Measurements from ENCODE around the gene SPCS3. TPM values are rescaled to one million over a fixed set of nuclear protein-coding genes. Genes with fewer than 3 reads are reported as not detected.
A peak's percentile ranks its signal among the peaks of the same experiment; 100 is the strongest.
"Not testable (repeated sequence)": the region's sequence is repeated elsewhere in the genome, so short reads cannot be mapped to it uniquely, and the experiment has no call there.

SPCS3 gene
- total RNA-seq, 1 donor from 2014 or later: 197 TPM

DNA sequence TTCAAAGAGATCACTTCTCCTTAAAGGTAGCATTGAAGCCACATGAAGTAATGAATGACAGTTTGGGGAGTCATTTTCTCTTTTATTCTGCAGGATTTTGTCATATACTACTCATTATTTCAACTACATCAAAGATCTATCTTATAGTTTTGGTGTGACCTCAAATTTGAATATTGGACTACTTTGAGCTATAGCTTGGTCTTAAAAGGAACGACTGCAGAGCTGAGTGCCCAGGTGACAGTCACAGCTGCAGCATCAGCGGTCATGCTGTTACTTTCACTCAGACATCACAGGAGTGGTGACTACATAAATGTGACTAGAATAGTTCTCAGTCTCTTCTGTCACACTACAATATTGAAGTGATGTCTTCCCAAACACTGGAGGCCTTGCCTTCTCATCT, 10.7 kb upstream of the SPCS3 start:
- H3K9me3 Mint-ChIP-seq: no peaks in the 10 kb centered on the region
- no peaks in the 10 kb centered on the region for H3K36me3 Mint-ChIP-seq (ENCODE audit: low read depth)
- no peak for DNase-seq (ENCODE audit: low spot score)
- intact Hi-C loops (cut with micrococcal nuclease): no loop called here
- no peaks in the 10 kb centered on the region for H3K4me1 Mint-ChIP-seq (ENCODE audit: low read depth)
- H3K27me3 Mint-ChIP-seq (ENCODE audit: insufficient read depth): peaks cover 21% of the 10 kb centered on the region
- H3K4me3 Mint-ChIP-seq: no peak overlapping the region
- H3K27ac Mint-ChIP-seq: no peak overlapping the region

DNA sequence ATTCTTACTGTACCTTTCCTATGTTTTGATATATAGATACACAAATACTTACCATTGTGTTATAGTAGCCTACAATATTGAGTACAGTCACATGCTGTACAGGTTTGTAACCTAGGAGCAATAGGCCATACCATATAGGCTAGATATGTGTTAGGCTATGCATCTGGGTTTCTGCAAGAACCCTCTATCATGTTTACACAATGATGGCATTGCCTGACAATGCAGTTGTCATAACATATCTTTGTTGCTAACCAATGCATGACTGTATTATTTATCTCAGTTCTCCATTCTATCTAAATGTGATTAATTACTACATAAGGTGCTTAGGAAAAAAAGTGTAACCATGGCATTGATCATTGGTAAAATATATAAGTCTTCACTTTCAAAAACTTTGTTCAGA, 10.0 kb upstream of the SPCS3 start:
- intact Hi-C loops (cut with micrococcal nuclease): no loop called here
- Mint-ChIP-seq H3K36me3 (ENCODE audit: low read depth) (no peaks in the 10 kb centered on the region), H3K9me3 (no peaks in the 10 kb centered on the region), H3K27ac (no peak overlapping the region), H3K27me3 (ENCODE audit: insufficient read depth) (peaks cover 21% of the 10 kb centered on the region), H3K4me3 (no peak overlapping the region), H3K4me1 (ENCODE audit: low read depth) (no peaks in the 10 kb centered on the region)
- DNase-seq (ENCODE audit: low spot score): no peak

DNA sequence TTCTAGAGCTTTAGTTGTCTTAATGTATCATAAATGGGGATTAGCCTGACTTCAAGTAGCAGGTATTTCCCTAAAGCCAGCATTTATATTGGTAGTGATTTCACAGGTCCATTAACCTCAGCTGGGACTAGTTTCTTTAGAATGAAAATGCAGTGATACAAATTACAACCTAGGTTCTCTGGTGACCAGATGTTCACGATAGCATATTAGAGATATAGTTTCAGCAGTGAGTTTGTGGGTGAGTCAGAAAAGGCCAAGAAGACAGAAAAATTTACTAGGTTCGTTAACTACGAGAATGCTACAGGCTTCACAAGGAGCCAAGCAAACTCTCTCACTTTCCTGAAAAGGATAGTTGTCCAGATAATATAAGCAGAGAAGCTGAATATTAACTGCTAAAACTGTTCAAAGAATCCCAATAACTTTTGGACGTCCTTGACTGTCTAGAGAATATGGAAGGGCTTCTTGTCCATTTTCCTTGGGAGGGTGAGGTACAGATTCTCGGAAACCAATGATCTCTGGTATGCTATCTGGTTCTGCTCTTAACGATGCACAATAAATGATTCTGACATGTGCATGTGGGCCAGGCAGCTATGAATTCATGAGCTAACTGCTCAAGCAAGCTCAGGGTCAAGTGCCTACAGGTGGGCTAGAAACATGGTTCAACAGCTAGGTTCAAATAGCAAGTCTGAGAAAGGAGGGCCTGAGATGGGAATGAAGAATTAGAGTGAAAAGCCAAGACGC, 6.0 kb upstream of the SPCS3 start:
- no peak for DNase-seq (ENCODE audit: low spot score)
- intact Hi-C loops (cut with micrococcal nuclease): no loop called here

DNA sequence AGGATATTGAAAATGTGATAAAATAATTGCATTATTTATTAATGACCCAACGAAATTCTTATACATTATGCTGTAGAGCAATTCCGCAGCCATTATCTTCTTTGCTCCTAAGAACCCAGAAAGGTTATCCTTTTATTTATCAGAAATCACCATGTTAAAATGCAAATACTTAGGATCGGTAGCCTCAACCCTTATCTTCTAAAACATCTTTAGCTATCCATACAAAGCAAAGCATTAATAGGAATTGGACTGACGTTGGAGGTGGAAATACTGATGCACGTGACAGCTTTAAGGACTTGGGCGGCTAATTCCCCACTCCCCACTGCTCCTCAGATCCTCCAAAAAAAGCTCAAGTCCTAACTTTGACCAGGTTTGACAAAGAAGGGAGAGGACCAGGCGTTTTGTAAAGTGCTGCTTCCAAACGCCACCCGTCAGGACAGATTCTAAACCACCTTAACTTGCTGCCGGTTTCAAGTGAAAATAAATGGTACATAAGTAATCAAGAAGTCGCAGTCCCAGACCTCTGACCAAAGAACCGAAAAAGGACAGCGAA, 539 bp upstream of the SPCS3 start:
- H3K9me3 Mint-ChIP-seq: no peaks in the 10 kb centered on the region
- H3K4me1 Mint-ChIP-seq (ENCODE audit: low read depth): peaks cover 55% of the 10 kb centered on the region
- intact Hi-C loops (cut with micrococcal nuclease): loop anchor here (1.0 to 2.0 kb wide), 5 partner anchors 124 to 1122 kb away; partner anchors contain the start of genes NEIL3, SPATA4 and WDR17
- H3K27ac Mint-ChIP-seq: peak overlapping the region; percentile 92
- no peaks in the 10 kb centered on the region for H3K27me3 Mint-ChIP-seq (ENCODE audit: insufficient read depth)
- no peak for DNase-seq (ENCODE audit: low spot score)
- peaks cover 20% of the 10 kb centered on the region for H3K36me3 Mint-ChIP-seq (ENCODE audit: low read depth)
- H3K4me3 Mint-ChIP-seq: peak overlapping the region; percentile 86

More for the DNA sequence above, 6.0 kb upstream of the SPCS3 start:
- Mint-ChIP-seq H3K9me3 (no peaks in the 10 kb centered on the region), H3K27me3 (ENCODE audit: insufficient read depth) (peaks cover 14% of the 10 kb centered on the region), H3K27ac (no peak overlapping the region), H3K36me3 (ENCODE audit: low read depth) (no peaks in the 10 kb centered on the region), H3K4me1 (ENCODE audit: low read depth) (peaks cover 14% of the 10 kb centered on the region), H3K4me3 (no peak overlapping the region)

DNA sequence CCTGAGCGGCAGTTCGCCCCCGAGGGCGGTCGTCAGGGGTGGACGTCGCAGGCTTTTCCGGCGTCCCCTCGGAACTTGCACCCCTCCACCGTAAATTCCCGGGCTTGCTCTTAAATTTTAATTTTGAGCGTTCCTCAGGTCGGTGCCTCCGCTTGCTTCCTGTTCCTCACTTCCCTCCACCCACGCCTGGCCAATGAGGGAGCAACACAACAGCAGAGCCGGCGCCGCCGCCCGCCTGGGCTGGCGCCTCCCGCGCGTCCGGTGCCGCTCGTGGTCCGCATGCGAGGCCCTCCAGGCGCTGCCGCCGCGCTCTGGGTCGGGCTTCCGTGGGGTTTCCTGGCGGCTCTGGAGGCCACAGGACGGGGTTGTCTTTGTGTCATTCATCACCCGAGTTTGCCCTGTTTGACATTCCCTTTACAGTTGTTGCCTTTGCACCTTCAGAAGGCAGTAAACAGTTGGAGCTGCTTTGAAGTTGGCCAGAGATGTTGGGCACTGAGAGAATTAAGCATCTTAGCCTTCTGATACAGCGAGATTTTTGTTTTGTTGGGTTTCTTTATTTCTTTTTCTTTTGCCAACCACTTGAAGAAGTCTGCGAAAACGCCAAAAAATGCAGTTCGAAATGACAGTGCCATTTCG, 692 bp downstream of the SPCS3 start:
- Mint-ChIP-seq H3K4me3 (peak overlapping the region; percentile 98), H3K9me3 (no peaks in the 10 kb centered on the region), H3K27me3 (ENCODE audit: insufficient read depth) (no peaks in the 10 kb centered on the region), H3K4me1 (ENCODE audit: low read depth) (peaks cover 60% of the 10 kb centered on the region), H3K36me3 (ENCODE audit: low read depth) (peaks cover 22% of the 10 kb centered on the region), H3K27ac (peak overlapping the region; percentile 97)
- intact Hi-C loops (cut with micrococcal nuclease): loop anchor here (5.0 kb wide), 2 partner anchors 582 to 1963 kb away; no protein-coding TSS in a partner anchor
- peak; percentile 89 for DNase-seq (ENCODE audit: low spot score)

DNA sequence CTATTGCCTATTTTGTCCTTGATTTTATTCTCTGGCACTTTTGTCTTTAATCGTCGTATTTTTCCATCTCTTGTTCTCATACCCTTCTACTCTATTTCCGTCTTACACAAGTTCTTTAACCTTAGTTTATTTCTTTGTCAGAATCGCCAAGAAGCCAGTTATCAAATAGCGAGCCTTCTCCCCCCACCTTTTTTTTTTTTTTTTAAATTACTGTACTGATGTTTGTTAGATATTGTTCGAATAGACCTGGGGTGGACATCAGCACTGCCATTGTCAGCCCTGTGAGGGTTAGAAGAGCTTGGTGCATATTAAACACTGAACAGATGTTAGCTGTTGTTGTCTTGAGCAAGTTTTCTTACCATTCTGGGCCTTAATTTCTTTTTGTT, 1.2 kb downstream of the SPCS3 start:
- Mint-ChIP-seq H3K4me3 (peak overlapping the region; percentile 98), H3K27ac (peak overlapping the region; percentile 97), H3K4me1 (ENCODE audit: low read depth) (peaks cover 60% of the 10 kb centered on the region), H3K9me3 (no peaks in the 10 kb centered on the region), H3K36me3 (ENCODE audit: low read depth) (peaks cover 22% of the 10 kb centered on the region), H3K27me3 (ENCODE audit: insufficient read depth) (no peaks in the 10 kb centered on the region)
- no peak for DNase-seq (ENCODE audit: low spot score)
- intact Hi-C loops (cut with micrococcal nuclease): loop anchor here (5.0 kb wide), 2 partner anchors 581 to 1964 kb away; no protein-coding TSS in a partner anchor

DNA sequence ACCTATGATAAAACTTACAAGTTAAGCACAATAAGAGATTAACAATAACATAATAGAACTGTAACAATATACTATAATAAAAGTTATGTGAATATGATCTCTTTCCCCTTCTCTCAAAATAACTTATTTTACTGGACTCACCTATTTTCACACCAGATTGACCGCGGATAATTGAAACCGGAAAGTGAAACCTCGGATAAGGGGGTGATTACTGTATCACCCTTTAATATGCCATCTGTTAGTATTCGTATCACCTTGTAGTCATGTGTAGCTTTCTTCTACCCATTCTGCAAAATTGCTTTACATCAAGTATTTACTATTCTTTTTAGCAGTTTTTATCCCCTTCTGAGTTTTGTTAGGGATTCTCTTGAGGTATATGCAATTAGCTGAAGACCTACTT, 1.8 kb downstream of the SPCS3 start:
- DNase-seq (ENCODE audit: low spot score): no peak
- H3K4me1 Mint-ChIP-seq (ENCODE audit: low read depth): peaks cover 61% of the 10 kb centered on the region
- H3K27ac Mint-ChIP-seq: peak overlapping the region; percentile 97
- peaks cover 22% of the 10 kb centered on the region for H3K36me3 Mint-ChIP-seq (ENCODE audit: low read depth)
- H3K4me3 Mint-ChIP-seq: peak overlapping the region; percentile 98
- no peaks in the 10 kb centered on the region for H3K27me3 Mint-ChIP-seq (ENCODE audit: insufficient read depth)
- H3K9me3 Mint-ChIP-seq: no peaks in the 10 kb centered on the region
- intact Hi-C loops (cut with micrococcal nuclease): loop anchor here (5.0 kb wide), 2 partner anchors 581 to 1964 kb away; no protein-coding TSS in a partner anchor

DNA sequence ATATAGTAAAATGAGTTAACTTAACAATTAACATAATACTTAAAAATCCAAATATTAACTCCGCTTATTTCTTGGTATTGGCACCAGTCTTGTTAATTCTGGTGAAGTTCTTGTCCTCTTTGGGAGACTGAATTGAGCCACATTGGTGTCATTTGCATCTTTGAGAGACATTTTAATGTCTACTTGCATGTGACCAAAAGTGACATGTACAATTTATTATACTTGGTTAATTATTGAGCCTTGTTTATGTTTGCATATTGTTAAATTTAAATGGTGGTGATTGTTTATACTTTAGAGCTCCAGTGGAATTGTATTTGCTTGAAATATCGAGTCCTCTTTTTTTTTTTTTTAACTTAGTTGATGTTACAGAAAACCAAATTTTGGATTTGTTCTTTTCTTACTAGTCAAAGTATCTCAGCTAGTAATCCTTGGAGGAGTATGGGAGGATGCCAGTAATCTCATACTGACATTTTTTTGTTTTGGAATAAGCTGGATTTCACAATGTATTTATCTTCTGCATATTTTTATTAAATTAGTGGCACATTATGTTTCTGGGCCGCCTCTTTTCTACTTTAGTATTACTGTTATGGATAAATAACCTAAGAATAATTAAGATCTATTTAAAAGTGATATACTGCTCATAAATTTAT, 3.9 kb downstream of the SPCS3 start:
- H3K9me3 Mint-ChIP-seq: no peaks in the 10 kb centered on the region
- no peak overlapping the region for H3K27ac Mint-ChIP-seq
- intact Hi-C loops (cut with micrococcal nuclease): loop anchor here (5.0 kb wide), 2 partner anchors 579 to 1966 kb away; no protein-coding TSS in a partner anchor
- peaks cover 33% of the 10 kb centered on the region for H3K36me3 Mint-ChIP-seq (ENCODE audit: low read depth)
- H3K4me1 Mint-ChIP-seq (ENCODE audit: low read depth): peaks cover 60% of the 10 kb centered on the region
- H3K4me3 Mint-ChIP-seq: peak overlapping the region; percentile 7
- no peaks in the 10 kb centered on the region for H3K27me3 Mint-ChIP-seq (ENCODE audit: insufficient read depth)
- DNase-seq (ENCODE audit: low spot score): no peak

DNA sequence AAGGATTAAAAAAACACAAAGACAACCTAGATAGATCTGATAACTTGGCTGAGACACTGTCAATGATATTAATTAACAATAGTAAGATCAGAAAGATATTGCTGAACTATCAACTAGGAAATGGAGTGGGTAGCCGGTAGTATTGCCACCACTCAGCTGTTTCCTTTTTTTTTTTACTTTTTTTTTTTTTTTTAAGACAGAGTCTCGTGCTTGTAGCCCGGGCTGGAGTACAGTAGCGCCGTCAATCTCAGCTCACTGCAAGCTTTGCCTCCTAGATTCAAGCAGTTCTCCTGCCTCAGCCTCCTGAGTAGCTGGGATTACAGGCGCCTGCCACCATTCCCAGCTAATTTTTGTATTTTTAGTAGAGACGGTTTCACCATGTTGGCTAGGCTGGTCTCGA, 5.1 kb downstream of the SPCS3 start:
- H3K4me1 Mint-ChIP-seq (ENCODE audit: low read depth): peaks cover 53% of the 10 kb centered on the region
- H3K9me3 Mint-ChIP-seq; H3K4me3 Mint-ChIP-seq; DNase-seq (ENCODE audit: low spot score); H3K27ac Mint-ChIP-seq; H3K27me3 Mint-ChIP-seq (ENCODE audit: insufficient read depth): not testable (repeated sequence)
- intact Hi-C loops (cut with micrococcal nuclease): loop anchor here (5.0 kb wide), 2 partner anchors 577 to 1968 kb away; no protein-coding TSS in a partner anchor
- H3K36me3 Mint-ChIP-seq (ENCODE audit: low read depth): peaks cover 33% of the 10 kb centered on the region

DNA sequence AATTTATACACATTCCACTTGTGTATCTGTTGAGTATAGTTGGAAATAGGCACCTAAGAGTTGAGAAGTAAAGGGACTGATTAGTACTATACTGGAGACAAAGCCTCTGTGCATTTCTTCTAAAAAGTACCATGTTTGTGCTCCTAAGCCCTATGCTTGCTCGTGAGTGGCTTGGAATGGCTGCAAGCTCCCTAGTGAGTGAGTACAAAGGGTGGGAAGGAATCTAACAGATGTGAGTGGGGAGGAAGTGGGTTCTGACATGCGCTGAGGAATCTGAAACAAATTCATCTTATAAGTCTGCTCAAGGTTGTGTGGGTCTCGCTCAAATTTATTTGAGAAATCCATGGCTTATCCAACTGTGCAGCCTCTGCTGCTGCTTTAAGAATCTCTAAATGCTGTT, 13.3 kb downstream of the SPCS3 start:
- intact Hi-C loops (cut with micrococcal nuclease): no loop called here
- no peak for DNase-seq (ENCODE audit: low spot score)
- Mint-ChIP-seq H3K4me3 (no peak overlapping the region), H3K36me3 (ENCODE audit: low read depth) (peaks cover 22% of the 10 kb centered on the region), H3K4me1 (ENCODE audit: low read depth) (peaks cover 9% of the 10 kb centered on the region), H3K27ac (peak overlapping the region; percentile 38), H3K9me3 (no peaks in the 10 kb centered on the region), H3K27me3 (ENCODE audit: insufficient read depth) (no peaks in the 10 kb centered on the region)

DNA sequence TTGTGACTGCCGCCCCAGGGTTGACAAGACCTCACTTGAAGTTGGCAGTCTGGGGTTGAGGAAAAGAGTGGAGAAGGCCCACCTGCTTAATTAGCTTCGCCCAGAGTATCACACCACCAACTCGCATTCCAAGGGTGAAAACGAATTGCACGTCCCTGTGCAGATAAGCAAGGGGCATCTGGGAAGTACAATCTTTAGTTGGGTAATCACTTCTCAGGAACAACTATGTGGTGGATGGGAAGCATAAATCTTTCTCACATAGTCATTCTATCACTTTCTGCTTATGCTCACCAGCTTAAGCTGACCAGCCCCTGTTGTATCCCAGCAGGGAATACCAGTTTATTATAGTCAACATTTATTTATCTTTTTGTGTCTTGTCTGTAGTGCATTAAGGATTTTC, 14.3 kb downstream of the SPCS3 start:
- Mint-ChIP-seq H3K27ac (no peak overlapping the region), H3K4me3 (no peak overlapping the region), H3K27me3 (ENCODE audit: insufficient read depth) (no peaks in the 10 kb centered on the region), H3K4me1 (ENCODE audit: low read depth) (peaks cover 9% of the 10 kb centered on the region), H3K36me3 (ENCODE audit: low read depth) (peaks cover 19% of the 10 kb centered on the region), H3K9me3 (no peaks in the 10 kb centered on the region)
- no peak for DNase-seq (ENCODE audit: low spot score)
- intact Hi-C loops (cut with micrococcal nuclease): no loop called here

DNA sequence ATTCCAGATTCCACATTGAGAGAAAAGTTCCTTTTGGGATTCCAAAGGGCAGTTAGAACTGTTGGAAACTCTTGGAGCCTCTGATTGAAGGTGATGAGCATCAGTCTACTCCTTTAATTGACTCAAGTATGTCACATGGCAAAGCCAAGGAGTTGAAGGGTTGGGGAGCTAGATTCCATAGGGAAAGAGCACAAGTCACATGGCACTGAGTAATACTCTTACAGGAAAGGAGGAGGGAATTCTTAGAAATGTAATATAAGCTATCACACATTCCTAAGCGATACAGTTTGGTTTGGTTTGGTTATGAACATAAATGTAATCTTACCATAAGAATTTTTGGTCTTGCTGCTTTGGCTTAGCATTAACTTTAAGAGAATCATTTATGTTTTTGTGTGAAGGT, 15.7 kb downstream of the SPCS3 start:
- no peak overlapping the region for H3K27ac Mint-ChIP-seq
- DNase-seq (ENCODE audit: low spot score): no peak
- no peaks in the 10 kb centered on the region for H3K27me3 Mint-ChIP-seq (ENCODE audit: insufficient read depth)
- H3K4me3 Mint-ChIP-seq: no peak overlapping the region
- no peaks in the 10 kb centered on the region for H3K9me3 Mint-ChIP-seq
- peaks cover 9% of the 10 kb centered on the region for H3K4me1 Mint-ChIP-seq (ENCODE audit: low read depth)
- peaks cover 19% of the 10 kb centered on the region for H3K36me3 Mint-ChIP-seq (ENCODE audit: low read depth)
- intact Hi-C loops (cut with micrococcal nuclease): no loop called here
